M059J (cell line): ENCODE data around the gene SLC35A2. TPM values are rescaled to one million over a fixed set of nuclear protein-coding genes. Genes with fewer than 3 reads are reported as not detected.

Source experiments
- total RNA-seq: library from RNA; depleted of rRNA; stranded (reverse); fragments of >200 nt; shearing (Covaris generic); gene quantifications from 2 replicates; pipeline ENCODE4 v1.2.3, GENCODE V29; 2014; rRNA removed

Gene SLC35A2
- total RNA-seq, 1 experiment from 2014 or later, result 77.8 TPM

Other genes starting within 250 kb of the SLC35A2 start
- not detected in 2 replicates for gene WAS, start 227.8 kb downstream of the SLC35A2 start, total RNA-seq
- 15.1 and 22.8 TPM in 2 replicates for gene SUV39H1, start 214.9 kb downstream of the SLC35A2 start, total RNA-seq
- gene GLOD5, start 149.9 kb downstream of the SLC35A2 start, total RNA-seq, result not detected in 2 replicates
- gene GATA1, start 125.1 kb downstream of the SLC35A2 start, total RNA-seq, result not detected in 2 replicates
- gene HDAC6, start 109.6 kb downstream of the SLC35A2 start, total RNA-seq, result 44.8 and 50.7 TPM in 2 replicates
- gene ERAS, start 85.1 kb downstream of the SLC35A2 start, total RNA-seq, result not detected in 2 replicates
- gene PCSK1N, start 76.0 kb downstream of the SLC35A2 start, total RNA-seq, result 4.1 and 9.0 TPM in 2 replicates
- gene TIMM17B, start 13.9 kb downstream of the SLC35A2 start, total RNA-seq, result 77.6 and 90.8 TPM in 2 replicates
- 44.6 and 53.9 TPM in 2 replicates for gene PQBP1, start 13.7 kb downstream of the SLC35A2 start, total RNA-seq
- gene PIM2, start 7.4 kb upstream of the SLC35A2 start, total RNA-seq, result 14.2 and 14.3 TPM in 2 replicates
- gene OTUD5, start 46.0 kb upstream of the SLC35A2 start, total RNA-seq, result 27.3 and 54.4 TPM in 2 replicates
- 0.76 and 1.7 TPM in 2 replicates for gene KCND1, start 60.2 kb upstream of the SLC35A2 start, total RNA-seq
- gene GRIPAP1, start 90.6 kb upstream of the SLC35A2 start, total RNA-seq, result 20.1 and 46.6 TPM in 2 replicates
- gene TFE3, start 131.7 kb upstream of the SLC35A2 start, total RNA-seq, result 40.9 and 71.6 TPM in 2 replicates
- gene CCDC120, start 147.4 kb upstream of the SLC35A2 start, total RNA-seq, result 0.07 and 1.1 TPM in 2 replicates
- 25.0 and 29.3 TPM in 2 replicates for gene PRAF2, start 162.4 kb upstream of the SLC35A2 start, total RNA-seq
- 39.5 and 45.2 TPM in 2 replicates for gene WDR45, start 168.2 kb upstream of the SLC35A2 start, total RNA-seq
- gene GPKOW, start 212.1 kb upstream of the SLC35A2 start, total RNA-seq, result 35.9 and 49.1 TPM in 2 replicates